HG02840 (cell line): ENCODE data around the gene SP6.

Experiments
- ATAC-seq: cut with Tn5 transposase; IDR thresholded peaks from one replicate; pipeline ENCODE4 v1.9.1; 2021; ENCODE audit warnings: mild to moderate bottlenecking, moderate library complexity, moderate number of reproducible peaks; ENCODE audit not compliant: unreplicated experiment, low FRiP score

Gene SP6

GRCh38 chr17:47800686-47801085, 50.3 kb downstream of the SP6 start:
- ATAC-seq: no peak

- no peak for ATAC-seq
Observed at GRCh38 chr17:47797797-47798196, 53.2 kb downstream of the SP6 start.
